NCI-H2227 treated with DMSO at 0.1 percent for 48 hours (cell line): ENCODE measurements around the gene HYAL3.

Experiments
- DNase-seq: peaks from one replicate; lab custom pipeline; 2025; lab: John Stamatoyannopoulos, UW

The HYAL3 gene

DNA sequence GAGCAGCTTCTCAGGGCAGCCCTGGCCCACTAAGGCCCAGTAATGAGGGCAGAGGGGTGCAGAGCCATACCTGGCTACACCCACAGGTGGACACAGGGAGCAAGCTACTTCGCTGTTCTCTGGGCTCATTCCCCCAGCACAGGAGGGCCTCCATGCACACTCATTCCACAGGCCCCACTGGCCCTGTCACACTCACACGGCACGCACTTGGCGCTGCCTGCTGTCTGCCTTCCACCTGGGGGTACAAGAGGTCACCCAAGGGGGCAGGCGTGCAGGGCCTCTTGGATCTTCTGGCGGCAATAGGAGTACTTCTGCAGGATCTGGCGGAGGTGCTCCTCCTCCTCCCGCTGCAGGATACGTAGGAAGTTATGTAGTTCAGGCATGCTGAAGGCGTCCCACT lies 31.1 kb upstream of the HYAL3 start:
- DNase-seq: no peak

DNA sequence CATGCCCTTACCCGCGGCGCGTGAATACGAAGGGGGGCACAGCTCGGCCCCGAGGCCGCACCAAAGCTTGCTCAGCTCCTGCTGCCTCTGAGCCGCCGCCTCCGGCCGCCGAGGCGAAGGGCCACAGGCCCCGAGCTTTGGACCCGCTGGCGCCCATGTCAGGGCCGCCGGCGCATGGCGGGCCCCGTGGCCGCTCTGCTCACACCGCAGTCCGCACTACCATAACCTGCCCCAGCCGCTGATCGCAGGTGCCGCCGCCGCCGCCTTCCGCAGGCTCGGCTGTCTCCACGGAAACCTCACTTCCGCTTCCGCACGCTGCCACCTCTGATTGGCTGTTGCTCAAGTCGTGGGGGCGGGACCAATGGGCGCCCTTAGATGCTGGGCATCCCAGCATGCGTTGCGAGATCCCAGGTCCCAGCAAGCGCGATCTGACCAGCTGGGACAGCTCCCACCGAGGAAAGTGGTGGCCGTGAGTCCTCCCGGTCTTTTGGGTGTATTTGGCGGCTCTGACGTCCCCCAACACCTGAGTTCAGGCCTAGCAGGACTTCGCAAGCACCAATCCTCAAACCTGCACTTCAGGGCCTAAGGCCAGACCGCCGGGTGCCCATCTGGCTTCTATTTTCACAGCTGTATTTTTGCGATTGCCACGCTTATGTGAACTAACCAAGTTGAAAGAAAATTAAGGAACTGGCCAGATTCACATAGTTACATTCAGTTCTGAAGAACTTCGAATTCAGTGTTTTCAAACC lies 28.9 kb upstream of the HYAL3 start, which contains the start of gene TUSC2:
Gene TUSC2, minus strand, starts transcription at position 281 of the 749 bp plus-strand sequence. Its CDS starts 124 bp downstream, at position 157.
- DNase-seq: peak; percentile 85

DNA sequence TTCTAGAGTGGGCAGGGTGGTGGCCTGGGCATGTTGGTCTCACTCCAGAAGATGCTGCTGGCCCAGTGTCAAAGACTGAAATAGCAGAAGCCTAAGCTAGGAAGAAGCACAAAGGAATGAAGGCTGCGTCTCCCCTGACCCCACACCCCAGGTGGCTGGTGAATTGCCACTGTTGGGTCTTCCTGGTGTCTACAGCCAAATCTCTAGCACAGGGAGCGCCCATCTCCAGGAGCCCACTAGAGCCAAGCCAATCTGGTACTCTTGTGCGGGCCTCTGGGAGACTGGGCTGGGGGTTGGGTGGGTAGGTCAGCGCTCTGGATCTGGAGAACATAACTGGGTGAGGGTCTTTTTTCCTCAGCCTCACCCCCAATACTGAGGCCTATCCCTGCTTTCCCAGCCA lies 27.9 kb upstream of the HYAL3 start:
- DNase-seq: no peak

DNA sequence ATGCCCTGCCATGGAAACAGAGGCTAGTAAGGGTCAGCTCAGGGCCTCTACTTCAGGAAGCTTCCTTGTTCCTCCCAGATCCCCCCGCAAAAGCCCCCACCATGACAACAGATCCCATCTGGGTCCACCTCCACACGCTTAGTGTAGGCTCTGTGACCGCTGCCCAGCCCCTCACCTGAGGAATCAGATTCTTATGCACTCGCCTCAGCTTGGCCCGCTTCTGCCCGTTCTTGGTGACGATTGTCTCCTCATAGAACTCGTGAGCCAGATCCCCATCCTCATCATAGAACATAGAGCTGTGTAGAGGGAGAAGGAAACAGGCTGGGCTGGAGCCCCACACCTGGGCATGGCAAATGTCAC lies 27.0 kb upstream of the HYAL3 start:
- no peak for DNase-seq

DNA sequence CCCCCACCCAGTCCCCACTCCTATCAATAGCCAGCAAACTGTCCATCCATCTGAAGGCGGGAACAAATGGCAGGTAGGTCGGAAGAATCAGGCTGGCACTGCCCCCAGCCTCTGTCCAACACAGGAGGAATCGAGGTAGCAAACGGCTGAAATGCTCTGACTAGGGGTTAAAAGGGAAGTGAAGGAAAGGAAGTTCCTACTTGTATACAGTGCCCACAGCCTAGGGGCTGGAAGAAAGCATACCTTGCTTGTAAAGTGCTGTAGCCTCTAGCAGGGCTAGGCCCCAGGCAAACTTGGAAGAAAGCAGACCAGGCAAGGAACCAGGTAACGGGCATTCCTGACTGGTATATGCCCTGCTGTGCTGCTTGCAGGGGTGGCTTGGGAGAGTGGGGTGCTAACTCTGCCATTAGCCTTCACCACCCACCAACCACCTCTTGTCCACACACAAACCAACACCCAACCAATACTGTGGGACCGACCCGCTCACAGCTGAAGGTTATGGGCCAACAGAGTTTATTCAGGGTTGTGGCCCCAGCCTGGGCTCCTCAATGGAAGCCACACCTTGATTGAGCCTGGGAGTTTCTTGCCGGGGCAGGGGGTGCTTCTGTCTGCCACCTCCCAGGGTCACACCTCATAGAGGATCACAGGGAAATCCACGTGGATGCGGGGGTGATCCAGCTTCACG lies 26.4 kb upstream of the HYAL3 start:
- DNase-seq: no peak

DNA sequence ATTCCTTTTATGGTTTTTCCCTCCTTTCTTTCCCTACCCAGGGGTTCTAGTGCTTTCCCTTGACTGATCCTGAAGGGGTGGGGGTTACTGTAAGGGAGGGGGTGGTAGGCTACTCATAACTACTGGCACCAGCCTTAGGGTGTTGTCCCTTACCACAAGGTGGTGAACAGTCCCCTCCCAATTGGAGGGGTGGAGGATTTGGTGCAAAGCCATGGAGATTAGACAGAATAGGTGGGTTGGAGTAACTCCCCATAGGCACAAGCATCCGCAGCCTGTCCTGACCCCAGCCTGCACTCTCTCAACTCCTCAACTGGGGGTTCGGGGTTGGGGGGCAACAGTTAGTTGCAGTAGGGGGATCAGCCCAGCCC lies 25.9 kb upstream of the HYAL3 start:
- no peak for DNase-seq

DNA sequence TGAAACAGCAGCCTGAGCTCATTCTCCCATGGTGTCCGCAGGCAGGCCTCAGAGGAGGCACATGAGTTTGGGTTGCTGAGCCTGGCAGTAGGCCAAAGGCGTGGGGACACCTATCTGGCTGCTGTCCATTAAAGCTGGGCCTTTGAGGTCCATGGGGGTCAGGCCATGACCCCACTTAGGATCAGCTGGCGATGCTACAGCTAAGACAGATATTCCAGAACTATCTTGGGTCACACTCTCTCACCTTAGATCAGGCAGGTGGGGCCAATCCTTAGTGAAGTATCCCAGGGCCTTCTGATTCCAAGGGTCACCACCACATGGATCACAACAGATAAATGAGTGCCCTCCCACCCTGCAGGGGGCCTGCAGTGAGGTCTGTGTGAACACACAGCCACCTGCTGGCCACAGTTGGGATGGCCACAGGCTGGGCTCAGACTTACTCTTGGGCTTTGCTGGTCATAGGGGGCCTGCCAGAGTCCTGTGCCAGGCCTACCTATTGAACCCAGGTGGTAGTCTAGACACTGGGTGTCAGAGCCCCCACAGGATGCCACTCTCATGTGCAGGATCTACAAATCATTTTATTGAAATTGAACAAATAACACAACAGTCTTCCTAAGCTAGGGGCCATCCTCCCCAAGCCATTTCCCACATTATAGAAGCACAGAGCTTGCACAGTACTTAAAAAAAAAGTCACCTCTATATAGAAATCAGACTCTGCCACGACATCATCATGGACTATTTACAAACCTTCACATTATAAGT lies 25.3 kb upstream of the HYAL3 start:
- no peak for DNase-seq

DNA sequence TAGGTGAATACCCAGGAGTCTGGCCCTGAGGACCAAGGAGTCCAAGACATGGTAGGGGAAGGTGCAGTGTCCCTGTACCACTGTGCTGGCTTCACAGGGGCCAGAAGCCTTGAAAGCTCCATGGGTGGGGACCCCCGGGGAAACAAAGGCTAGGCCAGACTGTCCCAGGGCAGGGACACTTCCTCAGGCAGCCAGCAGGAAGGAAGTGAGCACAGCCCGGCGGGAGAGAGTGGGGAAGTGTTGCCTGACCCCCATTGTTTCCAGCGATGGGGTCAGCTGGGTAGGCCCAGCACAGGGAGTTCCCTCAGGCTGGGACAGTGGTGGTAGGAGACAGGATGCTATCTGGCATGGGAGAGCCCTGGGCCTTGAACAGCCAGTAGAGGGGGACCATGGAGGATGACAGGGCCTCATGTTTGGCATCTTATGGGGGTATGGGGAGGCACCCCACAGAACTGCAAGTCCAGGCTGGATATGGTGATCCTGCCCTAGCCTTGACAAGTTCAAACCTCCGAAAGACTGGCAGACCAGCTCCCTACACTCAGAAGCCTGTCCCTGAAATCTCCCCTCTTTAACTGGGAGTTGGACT lies 24.5 kb upstream of the HYAL3 start:
- no peak for DNase-seq

DNA sequence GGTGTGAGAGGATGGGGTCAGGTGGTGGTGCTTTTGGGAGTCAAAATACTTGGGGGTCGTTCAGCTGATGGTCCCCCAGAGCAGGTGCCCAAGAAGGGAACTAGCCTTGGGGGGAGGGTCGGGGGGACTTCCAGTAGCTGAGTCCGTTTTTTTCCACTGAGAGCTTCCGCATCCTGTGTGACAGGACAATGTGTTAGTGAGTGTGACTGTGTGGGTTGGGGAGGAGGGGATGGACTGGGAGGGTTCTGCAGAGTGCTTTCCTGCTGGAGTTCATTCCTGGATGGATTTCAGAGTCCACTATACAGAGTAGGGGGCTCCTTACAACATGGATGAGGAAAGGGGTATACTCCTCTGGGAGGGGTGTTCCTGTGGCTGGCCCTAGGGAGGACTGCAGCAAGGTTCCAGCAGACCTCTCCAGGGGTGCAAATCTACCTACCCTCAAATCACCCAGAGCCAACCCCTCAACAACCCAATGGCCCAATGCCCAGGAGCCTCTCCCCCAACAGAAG lies 23.9 kb upstream of the HYAL3 start:
- no peak for DNase-seq

DNA sequence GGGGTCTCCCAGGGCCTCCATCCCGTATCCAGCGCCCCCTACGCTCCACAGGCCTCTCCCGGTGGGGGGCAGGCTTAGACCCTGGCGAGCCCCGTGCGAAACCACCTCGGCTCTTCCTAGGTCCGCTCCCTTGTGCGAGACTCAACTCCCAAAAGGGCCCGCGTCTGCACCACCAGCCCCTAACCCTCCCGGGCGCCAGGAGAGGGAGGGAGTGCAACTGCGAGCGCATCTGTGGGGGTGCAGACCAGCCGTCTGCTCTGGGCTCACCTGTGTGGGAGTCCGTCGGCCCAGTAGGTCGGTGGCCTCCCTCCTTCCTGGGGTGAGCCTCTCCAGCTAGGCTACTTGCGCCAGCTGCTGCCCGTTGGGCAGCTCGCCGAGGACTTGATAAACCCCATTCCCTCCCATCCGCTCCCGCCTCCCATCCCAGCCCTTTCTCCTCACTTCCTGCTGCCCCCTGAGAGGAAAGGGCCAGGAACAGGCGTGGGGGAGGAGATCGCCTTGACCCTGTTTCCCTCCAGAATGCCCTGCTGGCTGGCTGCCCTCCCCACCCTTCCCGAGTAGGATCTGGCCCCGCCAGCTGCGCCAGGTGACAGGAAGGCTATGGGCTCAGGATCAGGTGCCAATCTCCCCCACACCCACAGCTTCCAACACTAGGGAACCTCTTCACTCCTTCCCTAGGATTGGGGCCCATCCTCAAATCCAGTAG lies 23.3 kb upstream of the HYAL3 start, which contains the start of gene HYAL2:
Gene HYAL2, minus strand, starts transcription at position 360 of the 706 bp plus-strand sequence. CDS start 2,256 bp downstream, outside the sequence.
- no peak for DNase-seq

DNA sequence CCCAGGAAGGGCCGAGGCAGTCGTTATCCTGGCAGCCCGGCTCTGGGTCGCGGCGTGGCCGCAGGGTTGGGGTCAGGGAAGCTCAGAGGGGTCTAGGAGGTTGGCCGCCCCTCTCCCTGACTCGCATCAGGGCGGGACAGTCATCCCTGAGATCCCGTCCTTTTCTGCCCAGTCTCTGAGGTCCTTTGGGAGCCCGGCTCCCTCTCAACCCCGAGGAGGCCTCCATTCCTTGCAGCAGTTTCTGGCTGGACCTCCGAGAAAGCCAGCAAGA lies 22.8 kb upstream of the HYAL3 start:
- DNase-seq: no peak

DNA sequence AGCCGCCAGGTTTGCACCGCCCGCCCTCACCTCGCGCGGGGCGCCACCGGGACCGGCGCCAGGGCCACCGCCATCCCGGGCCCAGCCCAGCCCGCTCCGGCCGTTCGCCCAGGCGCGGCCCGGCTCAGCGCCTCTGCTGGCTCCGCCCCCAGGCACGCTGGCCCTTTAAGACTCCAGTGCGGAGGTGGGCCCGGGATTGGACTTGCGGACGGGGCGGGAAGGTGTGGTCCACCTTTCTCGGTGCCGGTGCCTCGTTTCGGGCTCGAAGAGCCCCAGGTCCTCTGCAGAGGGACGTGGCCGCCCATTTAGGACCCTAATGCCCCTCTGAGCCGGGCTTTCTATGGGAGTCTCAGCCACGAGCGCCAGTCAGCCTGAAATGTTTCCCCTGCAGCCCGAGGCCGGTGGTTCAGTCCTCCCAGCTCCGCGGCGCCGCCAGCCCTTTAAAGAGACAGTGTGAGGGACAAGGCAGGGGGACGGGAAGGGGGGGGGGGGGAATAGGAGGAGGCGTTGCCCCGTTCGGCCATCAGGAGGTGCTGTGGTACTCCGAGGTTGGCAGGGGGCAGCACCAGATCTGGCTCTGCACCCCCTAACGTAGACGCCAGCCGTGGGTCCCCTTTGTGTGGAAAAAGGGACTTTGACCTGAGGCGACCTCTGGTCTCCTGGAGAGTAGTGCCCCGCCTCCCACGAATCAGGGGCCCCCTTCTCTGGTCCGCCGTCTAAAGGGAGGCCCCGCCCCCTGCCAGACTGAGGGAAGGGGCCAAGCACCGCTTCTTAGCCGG lies 22.3 kb upstream of the HYAL3 start:
- DNase-seq: peak; percentile 94

DNA sequence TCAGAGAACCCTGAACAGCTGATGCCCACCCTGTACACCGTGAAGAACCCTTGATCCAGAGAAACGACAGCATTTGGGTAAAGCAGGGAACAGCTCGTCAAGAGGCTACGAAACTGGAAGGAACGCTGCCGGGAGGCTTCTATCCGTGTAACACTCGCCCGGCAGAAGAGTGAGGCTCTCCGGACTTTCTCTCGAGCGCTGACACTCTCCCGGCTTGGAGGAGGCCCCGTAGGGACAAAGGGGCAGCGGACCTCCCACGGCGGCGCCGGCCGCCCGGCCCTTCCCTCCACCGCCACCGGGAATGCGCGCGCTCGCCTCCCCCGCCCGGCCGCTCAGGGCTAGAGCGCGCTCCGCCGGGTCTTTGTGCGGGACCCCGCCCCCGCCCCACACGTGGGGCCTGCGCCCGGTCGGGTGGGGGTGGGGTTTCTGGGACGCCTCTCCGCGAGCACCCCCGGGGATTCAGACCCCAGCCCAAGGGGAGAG lies 21.7 kb upstream of the HYAL3 start:
- peak; percentile 71 for DNase-seq

DNA sequence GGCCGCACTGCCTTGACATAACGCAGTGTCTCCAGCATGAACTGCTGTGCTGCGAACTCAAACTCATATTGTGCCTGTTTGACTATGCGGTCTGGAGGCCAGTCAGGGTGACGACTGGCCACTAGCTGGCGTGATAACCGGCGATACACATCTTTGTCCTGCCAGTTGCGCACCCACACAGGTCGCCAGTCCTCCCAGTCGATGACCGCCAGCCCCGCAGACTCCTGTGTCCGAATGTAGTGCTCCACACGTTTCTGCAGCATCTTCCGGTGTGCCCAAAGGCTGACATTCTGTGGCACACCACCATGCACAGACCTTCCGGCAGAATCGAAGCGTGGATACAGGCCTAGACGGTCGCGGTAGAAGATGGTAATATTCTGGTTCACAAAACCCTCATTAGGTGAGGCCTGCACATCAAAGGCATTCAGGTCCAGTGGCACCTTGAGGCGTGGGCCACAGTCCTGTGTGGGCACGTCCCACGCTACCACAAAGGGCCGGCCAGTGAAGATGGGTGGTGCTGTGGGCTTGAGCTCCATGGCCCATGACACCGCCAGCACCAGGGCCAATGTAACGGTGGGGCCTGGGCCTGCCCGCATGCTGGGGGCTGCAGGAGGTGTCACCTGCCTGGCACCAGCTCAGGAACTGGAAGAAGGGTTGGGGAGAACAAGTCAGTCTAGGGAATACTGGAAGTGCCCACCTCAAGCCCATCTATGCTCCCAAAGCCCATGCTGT lies 20.9 kb upstream of the HYAL3 start:
- no peak for DNase-seq

DNA sequence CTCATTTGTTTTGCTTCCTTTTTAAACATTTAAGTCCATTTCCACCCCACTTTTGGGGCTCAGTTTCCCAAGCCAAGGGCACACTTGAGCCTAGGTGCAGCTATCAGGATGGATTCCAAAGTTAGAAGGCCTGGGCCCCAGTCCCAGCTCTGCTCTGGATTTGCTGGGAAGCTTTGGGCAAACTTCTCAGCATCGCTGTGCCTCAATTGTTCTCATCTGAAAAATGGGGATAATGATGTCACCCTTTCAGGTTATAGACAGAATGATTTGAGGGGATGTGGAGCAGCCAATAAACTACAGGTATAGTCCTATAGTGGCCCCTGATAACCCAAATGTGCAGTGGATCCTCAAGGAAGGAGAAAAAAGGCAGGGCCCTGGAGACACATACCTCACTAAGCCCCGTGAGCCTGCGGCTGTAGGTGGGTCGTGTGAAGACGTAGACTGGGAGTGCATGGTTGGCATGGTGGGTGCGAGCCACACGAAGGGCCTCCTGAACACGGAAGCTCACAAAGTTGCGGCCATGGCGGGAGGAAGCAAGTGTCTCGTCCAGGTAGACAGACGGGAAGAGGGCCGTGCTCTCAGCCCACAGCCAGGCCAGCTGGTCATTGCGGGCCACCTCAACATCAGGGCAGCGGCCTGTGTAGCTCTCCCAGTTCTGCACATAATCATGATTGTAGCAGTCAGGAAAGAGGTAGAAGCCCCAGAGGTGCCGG lies 20.1 kb upstream of the HYAL3 start:
- no peak for DNase-seq

DNA sequence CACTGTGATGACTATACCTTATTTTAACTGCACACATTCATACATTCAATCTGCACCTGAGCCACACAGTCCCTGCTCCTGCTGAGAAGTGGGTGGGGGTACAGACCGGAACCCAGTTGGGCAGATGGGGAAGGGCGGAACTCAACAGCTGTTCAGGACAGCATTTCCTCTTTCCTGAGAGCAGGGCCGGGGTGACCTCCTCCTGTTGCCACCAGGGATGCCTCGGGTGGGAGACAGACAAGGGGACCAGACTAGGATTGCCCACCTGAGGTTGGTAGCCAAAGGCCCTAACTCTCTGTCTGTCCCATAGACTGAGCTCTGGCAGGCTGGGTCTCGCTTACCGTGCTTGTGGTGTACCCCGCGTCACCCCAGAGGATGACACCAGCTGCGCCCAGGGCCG lies 19.4 kb upstream of the HYAL3 start:
- no peak for DNase-seq

DNA sequence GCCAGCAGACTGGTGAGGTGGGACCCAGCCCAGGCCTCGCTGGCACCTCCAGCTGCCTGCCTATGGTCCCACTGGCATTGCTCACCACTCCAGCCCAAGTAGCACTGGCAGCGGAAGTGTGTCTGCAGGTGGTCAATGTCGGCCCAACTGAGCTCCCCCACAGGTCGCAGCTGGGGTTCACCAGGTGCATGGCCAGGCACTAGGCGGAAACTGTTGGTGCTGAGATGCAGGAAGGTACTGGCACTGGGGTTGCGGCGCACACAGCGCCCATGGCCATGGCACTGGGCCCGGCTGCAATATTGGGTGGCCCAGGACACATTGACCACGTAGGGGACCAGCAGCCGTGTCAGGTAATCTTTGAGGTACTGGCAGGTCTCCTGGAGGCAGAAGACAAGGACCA lies 19.0 kb upstream of the HYAL3 start:
- no peak for DNase-seq

DNA sequence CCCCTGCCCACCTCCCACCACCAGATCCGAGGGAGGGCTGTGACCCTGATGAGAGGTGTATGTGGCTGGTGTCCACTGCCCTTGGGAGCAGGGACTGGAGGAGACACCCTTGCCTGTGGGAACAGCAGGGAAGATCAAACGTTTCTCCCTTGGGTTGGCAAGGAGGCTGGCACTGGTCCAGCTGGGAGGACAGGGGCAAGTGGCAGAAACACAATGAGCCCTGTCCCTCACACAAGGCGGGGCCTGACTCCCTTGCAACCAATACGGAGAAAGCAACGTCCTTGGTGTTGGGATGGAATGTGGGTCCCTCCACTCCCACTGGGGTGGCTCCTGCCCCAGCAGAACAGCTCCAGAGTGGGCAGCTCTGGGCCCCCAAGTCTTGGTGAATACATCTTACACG lies 18.1 kb upstream of the HYAL3 start:
- no peak for DNase-seq

DNA sequence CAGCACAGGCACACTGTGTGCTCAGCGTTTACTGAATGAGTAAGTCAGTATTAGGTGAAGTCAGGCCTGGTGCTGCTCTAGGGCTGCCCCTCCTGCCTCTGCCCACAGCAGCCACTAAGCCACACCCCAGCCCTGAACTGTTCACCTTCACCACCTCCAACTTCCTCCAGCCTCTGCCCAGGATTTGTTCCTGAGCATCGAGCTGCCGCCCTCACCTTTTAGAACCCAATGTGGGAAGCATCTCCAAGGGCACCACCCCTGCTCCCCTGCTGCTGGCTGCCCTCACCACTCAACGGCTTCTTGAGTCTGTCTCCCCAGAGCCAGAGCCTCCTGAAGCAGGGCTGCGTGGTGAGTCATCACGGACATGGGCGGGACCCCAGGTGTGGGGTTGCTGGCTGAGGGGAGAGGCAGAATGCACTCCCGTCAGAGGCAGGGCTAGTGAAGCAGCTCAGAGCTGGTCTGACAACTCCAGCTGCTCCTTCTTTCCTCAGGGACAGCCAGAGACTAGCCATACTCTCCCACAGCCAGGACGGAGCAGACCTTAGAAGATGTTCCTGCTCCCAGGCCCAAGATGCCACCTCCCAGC lies 17.5 kb upstream of the HYAL3 start:
- DNase-seq: no peak
